ENCODE results near the gene UVSSA.

Gene UVSSA

GRCh38 chr4:1378559-1379231 is 31.7 kb downstream of the UVSSA start:
- Mint-ChIP-seq H3K27me3 (ENCODE audit: low read depth, poor library complexity) (no peaks in the 10 kb centered on the region), H3K9me3 (no peaks in the 10 kb centered on the region), H3K4me3 (no peak overlapping the region), H3K36me3 (ENCODE audit: low read depth) (peaks cover 5% of the 10 kb centered on the region), H3K27ac (no peak overlapping the region), H3K4me1 (no peaks in the 10 kb centered on the region)
- DNase-seq, result peak; percentile 3
- no peak for TF ChIP-seq CTCF (IDR thresholded peaks at IDR 0.05)

GRCh38 chr4:1379351-1379781 is 32.4 kb downstream of the UVSSA start:
- no peaks in the 10 kb centered on the region for H3K9me3 Mint-ChIP-seq
- no peak for DNase-seq
- H3K4me1 Mint-ChIP-seq, result no peaks in the 10 kb centered on the region
- H3K27ac Mint-ChIP-seq, result no peak overlapping the region
- no peak overlapping the region for H3K4me3 Mint-ChIP-seq
- H3K36me3 Mint-ChIP-seq (ENCODE audit: low read depth), result no peaks in the 10 kb centered on the region
- TF ChIP-seq CTCF (IDR thresholded peaks at IDR 0.05), result no peak
- no peaks in the 10 kb centered on the region for H3K27me3 Mint-ChIP-seq (ENCODE audit: low read depth, poor library complexity)

GRCh38 chr4:1379801-1380331 is 32.9 kb downstream of the UVSSA start:
- Mint-ChIP-seq H3K27ac (no peak overlapping the region), H3K9me3 (no peaks in the 10 kb centered on the region), H3K27me3 (ENCODE audit: low read depth, poor library complexity) (no peaks in the 10 kb centered on the region), H3K4me1 (no peaks in the 10 kb centered on the region), H3K4me3 (no peak overlapping the region), H3K36me3 (ENCODE audit: low read depth) (no peaks in the 10 kb centered on the region)
- no peak for DNase-seq
- no peak for TF ChIP-seq CTCF (IDR thresholded peaks at IDR 0.05)

GRCh38 chr4:1380368-1381151 is 33.6 kb downstream of the UVSSA start:
- no peak for TF ChIP-seq CTCF (IDR thresholded peaks at IDR 0.05)
- no peaks in the 10 kb centered on the region for H3K27me3 Mint-ChIP-seq (ENCODE audit: low read depth, poor library complexity)

GRCh38 chr4:1381181-1381621 is 34.2 kb downstream of the UVSSA start:
- DNase-seq, result peak; percentile 1
- no peak overlapping the region for H3K4me3 Mint-ChIP-seq
- H3K9me3 Mint-ChIP-seq, result no peaks in the 10 kb centered on the region
- H3K27me3 Mint-ChIP-seq (ENCODE audit: low read depth, poor library complexity), result no peaks in the 10 kb centered on the region
- no peaks in the 10 kb centered on the region for H3K4me1 Mint-ChIP-seq
- no peak overlapping the region for H3K27ac Mint-ChIP-seq
- no peak for TF ChIP-seq CTCF (IDR thresholded peaks at IDR 0.05)
- peaks cover 3% of the 10 kb centered on the region for H3K36me3 Mint-ChIP-seq (ENCODE audit: low read depth)

More at GRCh38 chr4:1380368-1381151, 33.6 kb downstream of the UVSSA start:
- Mint-ChIP-seq H3K36me3 (ENCODE audit: low read depth) (no peaks in the 10 kb centered on the region), H3K9me3 (no peaks in the 10 kb centered on the region), H3K4me3 (no peak overlapping the region), H3K27ac (no peak overlapping the region), H3K4me1 (no peaks in the 10 kb centered on the region)
- DNase-seq, result no peak
